Posterior cingulate gyrus (tissue), 11 donors: ENCODE results near the gene MUC21.

ENCODE experiments used
- DNase-seq, 10 donors: peaks; one replicate each; pipeline versions ENCODE4 v3.0.0 to v3.0.0-alpha.2; 2020 to 2021; ENCODE audit warnings: mixed read lengths in 3 of 10
- intact Hi-C: fragments of 100-400 bp; cut with DNase I; formaldehyde crosslinking; loops from one replicate; pipeline ENCODE4 v1.15.1; 2023

MUC21 gene

DNA sequence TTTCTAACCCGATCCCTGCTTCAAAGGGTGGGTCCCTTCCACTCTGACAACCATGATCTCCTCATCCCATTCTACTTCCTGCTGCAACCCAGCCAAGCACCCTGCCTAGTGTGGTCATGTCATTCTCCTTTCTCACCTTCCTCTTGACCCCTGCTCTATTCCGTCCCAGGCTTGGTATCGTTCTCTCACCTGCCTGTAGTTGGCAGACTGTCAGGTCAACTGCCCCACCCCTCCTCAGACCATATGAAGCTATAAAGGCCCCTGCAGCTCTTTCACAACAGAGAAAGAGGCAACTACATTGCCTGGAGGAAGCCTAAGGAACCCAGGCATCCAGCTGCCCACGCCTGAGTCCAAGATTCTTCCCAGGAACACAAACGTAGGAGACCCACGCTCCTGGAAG lies at the start of gene MUC21:
Gene MUC21, plus strand, starts transcription at position 280 of the 400 bp plus-strand sequence. CDS start 241 bp downstream, outside the sequence.
- no peak for DNase-seq
- intact Hi-C loops, result no loop called here

DNA sequence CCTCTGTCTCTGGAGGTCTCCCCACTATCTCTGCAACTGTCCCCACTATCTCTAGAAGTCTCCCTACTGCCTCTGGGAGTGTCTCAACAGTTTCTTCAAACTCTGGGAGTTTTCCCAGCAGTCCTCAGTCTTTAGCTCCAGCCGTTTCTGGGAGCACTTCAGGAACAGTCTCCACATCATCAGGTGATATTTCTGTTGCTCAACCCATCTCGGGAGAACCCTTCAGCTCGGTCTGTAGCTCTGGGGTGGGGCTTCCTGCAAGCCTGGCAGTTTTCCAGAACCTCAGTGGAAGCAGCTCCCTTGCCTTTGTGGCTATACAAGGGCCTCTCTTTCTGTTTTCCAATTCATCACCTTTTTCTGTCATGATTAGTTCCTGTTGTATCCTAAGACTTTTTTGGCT lies 48.5 kb upstream of the MUC21 start:
- DNase-seq, result peak in 1 of 10 donors; percentile 28
- intact Hi-C loops, result no loop called here

DNA sequence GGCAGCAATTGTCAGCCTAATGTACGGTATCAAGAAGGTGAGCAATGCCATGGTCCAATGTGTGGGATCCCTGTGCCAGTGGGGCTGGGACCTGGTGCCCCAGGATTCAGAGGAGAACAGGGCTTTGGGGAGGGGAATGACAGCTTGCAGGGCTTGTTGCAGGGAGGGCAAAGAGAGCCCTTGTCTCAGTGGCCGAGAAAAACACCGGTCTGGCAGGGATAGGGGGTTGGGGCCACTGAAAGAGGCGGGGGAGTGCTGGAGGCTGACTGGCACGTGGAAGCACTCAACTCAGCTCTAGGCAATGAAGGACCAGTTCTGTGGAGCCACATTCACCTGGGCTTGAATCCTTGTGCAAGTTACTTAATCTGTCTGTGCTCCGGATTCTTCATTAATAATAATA lies 46.3 kb upstream of the MUC21 start:
- intact Hi-C loops, result no loop called here
- no peak for DNase-seq

DNA sequence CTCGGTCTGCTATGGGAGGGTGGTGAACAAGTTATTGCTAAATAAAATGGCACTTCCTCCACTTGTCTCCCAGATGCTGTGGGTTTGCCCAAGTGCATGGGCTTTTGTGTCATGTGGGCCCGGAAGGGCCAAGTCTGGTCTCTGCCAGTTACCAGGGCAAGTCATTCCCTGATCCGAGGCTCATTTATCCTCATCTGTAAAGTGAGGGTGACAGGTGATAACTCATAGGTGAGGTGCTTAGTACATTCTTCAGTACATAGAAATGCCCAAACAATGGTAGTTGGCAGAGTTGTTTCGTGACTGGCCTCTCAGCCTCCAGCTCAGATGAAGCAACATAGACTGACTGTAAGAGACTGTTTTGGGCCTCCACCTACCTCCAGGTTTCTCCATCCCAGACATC lies 44.8 kb upstream of the MUC21 start:
- intact Hi-C loops, result no loop called here
- peak in 1 of 10 donors; percentile 42 for DNase-seq

DNA sequence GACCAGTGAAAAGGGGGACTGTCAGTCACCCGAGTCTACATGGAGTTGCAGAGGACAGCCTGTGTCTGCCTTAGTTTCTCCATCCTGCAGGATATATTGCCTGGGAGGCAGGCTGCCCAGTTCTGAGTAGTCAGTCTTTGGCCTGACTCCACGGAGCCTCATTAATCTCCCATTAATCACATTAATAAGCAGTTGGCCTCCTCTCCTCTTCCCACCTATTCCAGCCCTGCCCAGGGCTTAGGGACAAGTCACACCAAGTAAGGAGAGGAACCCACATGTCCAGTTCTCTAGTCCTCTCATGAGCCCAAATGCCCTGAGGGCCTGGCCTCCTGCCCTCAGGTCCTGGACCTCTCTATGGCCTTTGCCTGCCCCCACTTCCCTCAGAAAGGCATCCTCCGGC lies 44.0 kb upstream of the MUC21 start:
- peak in 1 of 10 donors; percentile 45 for DNase-seq
- intact Hi-C loops, result no loop called here

DNA sequence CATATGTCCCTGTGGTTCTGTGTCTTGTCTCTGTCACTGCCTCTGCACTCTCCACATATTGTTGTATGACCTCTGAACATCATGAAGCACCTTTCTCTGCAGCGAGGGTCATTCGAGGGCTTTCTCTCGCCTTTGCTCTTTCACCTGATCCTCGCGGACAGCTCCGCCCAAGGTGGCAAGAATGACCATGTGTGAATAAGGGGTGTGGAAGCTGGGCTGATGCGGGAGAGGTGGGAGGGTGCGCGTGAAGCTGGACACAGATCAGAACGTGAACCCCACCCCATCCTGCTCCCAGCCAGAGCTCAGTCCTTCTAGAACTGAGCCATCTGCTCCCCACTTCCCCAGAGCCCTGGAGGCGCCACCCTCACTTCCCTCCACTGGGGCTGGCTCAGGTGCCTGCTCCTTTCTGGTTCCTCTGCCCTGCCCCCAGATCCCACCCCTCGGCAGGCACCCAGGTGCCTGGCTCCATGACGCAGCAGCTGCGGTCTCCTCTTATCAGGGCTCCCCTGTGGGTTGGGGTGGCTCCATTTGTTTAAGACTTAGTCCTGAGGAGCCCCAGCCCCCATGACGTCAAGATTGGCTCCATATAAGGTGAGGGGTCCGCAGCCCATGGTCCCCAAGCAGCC lies 43.0 kb upstream of the MUC21 start, which contains the start of gene MUCL3:
Gene MUCL3, plus strand, starts transcription at position 613 of the 626 bp plus-strand sequence. CDS start 27 bp downstream, outside the sequence.
- intact Hi-C loops, result no loop called here
- peak in 1 of 10 donors; percentile 68 for DNase-seq

DNA sequence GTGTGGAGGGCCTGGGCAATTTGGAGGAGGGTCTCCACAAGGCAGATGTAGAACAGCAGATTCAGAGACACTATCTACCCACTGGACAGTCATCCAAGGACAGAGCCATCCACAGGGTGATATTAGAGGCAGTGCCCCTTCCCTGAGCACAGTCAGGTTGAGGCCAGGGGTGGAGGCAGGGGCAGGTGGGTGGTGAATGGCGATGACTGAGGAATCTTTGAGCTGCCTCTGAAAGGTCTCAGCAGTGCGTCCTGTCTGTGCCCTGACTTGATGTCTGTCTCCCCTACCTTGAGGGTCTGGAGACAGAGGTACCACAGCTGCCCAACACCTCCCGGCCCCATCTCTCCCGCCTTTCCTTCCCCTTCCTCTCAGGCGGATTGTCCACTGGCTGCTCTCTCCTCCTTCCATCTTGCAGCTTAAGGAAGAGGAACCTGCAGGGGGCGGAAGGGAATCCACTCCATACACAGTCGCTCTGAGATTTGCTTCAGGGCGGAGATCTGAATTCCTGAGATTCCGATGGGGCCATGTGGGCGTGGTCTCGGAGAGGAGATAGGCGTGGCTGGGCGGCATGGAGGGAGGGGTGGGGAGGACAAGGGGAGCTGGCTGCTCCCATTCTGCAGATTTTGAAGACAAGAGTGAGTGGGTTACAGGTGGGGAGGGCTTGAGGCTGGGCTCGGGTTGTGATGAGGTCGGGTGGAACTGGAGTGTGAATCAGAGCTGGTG lies 41.0 kb upstream of the MUC21 start:
- intact Hi-C loops, result no loop called here
- DNase-seq, result peak in 1 of 10 donors; percentile 73

DNA sequence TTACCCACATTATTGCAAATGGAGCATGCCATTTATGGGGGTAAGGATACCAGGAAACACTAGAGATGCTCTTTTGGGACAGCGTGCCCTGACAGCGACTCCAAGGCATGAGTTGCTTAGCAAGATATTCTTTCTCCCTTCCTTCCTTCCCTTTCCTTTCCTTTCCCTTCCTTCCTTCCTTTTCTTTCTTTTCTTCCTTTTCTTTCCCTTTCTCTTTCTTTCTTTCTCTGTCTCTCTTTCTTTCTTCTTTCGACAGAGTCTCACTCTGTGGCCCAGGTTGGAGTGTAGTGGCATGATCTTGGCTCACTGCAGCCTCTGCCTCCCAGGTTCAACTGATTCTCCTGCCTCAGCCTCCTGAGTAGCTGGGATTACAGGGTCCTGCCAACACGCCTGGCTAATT lies 39.5 kb upstream of the MUC21 start:
- no peak for DNase-seq
- intact Hi-C loops, result no loop called here

DNA sequence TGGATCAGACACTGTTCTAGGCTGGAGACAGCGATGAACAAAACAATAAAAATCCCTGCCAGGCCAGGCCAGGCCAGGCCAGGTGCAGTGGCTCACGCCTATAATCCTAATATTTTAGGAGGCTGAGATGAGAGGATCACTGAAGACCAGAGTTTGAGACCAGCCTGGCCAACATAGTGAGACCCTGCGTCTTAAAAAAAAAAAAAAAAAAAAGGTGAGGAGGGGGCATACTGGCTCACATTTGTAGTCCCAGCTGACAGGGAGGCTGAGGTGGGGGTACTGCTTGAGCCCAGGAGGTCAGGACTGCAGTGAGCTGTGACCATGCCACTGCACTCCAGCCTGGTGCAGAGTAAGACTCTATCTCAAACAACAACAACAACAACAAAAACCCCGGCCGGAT lies 38.2 kb upstream of the MUC21 start:
- intact Hi-C loops, result no loop called here
- no peak for DNase-seq

DNA sequence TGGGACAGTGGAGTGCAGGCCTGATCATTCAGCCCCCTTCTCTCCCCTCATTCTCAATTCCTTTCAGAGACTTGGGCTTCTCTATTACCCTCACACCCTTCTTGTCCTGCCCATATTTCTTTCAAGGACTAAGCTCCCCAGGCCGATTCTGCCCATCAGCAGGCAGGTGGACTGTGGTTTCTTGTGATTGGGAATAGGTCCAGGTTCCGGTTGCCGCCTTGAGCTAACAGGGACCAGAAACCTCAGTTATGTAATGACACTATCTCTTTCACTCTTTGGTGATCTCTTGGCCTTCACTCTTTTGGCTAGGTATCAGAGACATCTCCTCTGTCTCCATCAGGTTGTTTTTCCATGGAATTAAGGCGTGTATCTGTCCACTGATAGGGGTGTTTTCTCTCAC lies 36.3 kb upstream of the MUC21 start:
- no peak for DNase-seq
- intact Hi-C loops, result no loop called here

DNA sequence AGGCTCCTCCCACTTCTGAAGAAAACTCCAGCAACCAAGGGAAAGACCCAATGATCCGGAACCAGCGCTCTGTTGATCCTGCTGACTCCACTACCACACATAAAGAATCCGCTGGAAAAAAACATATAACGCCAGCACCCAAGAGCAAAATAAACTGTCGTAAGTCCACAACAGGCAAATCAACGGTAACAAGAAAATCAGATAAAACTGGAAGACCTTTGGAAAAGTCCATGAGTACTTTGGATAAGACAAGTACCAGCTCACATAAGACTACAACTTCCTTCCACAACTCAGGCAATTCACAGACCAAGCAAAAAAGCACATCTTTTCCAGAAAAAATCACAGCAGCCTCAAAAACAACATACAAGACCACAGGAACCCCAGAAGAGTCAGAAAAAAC lies 34.7 kb upstream of the MUC21 start:
- intact Hi-C loops, result no loop called here

DNA sequence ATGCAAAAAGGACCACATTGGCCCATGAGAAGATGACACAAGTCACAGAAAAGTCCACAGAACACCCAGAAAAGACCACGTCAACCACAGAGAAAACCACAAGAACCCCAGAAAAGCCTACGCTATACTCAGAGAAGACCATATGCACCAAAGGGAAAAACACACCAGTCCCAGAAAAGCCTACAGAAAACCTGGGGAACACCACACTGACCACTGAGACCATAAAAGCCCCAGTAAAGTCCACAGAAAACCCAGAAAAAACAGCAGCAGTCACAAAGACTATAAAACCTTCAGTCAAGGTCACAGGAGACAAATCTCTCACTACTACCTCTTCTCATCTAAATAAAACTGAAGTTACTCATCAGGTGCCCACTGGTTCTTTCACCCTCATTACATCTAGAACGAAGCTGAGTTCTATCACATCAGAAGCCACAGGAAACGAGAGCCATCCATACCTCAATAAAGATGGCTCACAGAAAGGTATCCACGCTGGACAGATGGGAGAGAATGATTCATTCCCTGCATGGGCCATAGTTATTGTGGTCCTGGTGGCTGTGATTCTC lies 31.5 kb upstream of the MUC21 start:
- intact Hi-C loops, result no loop called here
- peak in 1 of 10 donors; percentile 6 for DNase-seq

More for the DNA sequence above, 34.7 kb upstream of the MUC21 start:
- no peak for DNase-seq

DNA sequence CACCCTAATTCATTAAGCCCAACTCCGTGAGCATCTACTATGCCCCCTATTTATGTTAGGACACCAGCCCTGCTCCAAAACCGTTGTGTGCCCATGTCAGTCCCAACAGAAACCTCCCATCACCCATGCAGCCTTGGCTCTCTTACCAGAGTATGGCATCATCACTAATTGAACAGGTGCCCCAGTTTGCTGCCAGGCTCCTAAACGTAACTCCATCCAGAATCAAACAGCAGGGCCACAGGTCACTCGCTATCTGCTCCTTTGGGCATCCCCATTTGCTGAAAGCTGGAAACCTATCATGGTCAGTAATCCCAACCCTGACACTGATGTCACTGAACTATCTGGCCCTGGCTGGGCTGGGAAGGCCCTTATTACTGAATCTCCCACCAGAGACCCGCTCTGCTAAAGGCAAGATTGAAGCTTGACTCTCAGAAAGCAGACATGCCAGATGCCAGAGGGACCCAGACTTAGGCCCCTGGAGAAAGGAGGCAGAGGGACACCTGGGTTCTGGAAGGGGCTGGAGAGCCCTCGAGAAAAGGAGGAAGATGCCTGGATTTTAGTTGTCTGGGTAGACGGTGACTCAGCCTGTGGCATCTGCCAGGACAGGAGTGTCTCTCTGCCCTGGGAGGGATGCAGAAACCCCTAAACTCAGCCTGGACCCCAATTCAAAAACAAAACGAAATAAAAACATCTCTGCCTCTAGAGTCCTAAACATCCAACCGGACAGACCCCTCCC lies 28.7 kb upstream of the MUC21 start:
- peak in 1 of 10 donors; percentile 28 for DNase-seq
- intact Hi-C loops, result no loop called here

DNA sequence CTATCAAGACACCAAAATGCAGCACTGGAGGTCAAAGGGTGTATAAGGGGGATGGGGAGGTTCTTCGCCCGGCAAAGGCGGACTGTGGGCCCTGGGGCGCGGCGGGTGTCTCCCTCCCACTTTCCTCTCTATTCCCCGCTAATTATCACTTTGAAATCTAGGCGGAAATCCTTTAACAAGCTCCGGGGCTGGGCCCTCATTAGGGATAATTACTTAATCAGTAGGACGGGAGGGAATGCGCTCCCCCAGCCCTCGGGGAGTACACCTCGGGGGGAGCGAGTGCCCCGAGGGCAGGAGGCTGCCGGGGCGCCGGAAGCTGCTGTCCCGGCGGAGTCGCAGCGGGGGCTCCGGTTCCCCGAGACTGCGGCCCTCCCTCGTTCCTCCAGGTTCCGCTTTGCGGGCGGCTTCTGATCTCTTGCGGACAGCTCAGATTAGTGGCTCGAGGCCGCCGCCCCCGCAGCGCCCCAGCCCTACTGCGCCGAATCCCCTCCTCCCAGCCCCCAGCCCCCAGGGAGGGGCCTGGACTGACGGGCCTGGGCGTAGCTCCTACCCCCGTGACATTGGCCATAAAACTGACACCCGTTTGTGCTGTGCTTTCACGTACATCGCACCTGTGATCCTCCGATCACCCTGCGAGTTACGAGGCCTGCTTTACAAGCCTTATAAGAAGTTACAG lies 28.0 kb upstream of the MUC21 start:
- intact Hi-C loops, result no loop called here
- peak in 7 of 10 donors; percentile 17 to 85 (median 48) for DNase-seq

DNA sequence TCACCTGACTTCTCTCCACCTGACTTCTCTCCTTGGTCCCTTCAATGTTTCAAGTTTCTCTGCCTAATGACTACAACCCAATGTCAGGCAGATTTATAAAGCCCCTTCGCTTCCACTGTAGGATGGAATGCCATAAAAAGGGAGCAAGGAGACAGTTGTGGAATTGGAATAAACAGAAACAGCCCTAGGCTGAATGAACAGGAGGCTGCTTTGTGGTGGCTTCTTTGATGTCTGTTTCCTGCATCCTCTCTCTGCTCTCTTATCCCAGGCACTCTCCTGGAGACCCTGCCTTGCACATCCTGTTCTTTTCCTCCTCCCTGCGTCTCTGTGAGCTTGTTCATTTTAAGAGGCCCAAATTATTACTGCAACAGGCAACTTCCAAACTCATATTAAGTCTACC lies 25.8 kb upstream of the MUC21 start:
- intact Hi-C loops, result no loop called here
- DNase-seq, result no peak

DNA sequence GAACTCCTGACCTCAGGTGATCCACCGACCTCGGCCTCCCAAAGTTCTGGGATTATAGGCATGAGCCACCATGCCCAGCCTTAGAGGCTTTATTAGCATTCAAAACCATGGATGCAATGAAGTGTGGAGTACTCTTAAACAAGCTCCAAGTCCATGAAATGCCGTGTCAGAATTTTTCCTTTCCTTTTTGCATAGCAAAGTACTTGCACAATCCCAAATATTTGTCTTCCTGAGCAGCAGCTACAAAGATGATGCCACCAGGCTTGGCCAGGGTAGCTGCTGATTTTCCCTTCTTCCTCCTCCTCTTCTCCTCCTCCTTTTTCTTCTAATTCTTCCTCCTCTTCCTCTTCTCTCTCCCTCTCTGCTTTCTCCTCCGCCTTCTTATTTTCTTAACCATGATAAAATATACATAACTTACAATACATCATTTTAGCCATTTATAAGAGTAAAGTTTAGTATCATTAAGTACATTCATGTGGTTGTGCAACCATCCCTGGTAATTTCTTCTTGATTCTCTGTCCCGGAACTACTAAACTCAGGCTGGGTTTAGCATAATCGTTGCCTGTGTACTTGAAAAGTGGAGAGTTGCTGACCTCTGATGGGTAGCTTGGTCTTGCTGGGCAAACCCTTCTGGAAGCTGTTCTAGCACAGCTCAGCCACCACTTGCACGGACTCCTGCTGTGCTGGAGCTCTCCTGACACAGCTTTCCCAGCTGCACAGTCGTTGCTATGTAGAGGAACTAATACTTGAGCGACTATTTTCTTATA lies 22.4 kb upstream of the MUC21 start:
- DNase-seq, result no peak
- intact Hi-C loops, result no loop called here

DNA sequence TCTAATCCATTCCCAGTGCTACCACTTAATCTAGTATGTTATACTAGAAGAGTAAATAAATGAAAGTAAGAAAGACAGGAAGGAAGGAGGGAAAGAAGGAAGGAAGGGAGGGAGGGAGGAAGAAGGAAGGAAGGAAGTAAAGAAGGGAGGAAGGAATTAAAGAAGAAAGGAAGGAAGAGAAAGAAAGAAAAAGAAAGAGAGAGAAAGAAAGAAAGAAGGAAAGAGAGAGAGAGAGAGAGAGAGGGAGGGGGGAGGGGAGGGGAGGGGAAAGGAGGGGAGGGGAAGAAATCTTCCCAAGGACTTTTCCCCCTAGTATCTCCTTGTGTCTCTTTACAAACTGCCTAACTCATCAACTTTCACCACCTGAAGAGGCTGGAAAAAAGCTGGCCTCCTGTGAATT lies 20.8 kb upstream of the MUC21 start:
- no peak for DNase-seq
- intact Hi-C loops, result no loop called here

DNA sequence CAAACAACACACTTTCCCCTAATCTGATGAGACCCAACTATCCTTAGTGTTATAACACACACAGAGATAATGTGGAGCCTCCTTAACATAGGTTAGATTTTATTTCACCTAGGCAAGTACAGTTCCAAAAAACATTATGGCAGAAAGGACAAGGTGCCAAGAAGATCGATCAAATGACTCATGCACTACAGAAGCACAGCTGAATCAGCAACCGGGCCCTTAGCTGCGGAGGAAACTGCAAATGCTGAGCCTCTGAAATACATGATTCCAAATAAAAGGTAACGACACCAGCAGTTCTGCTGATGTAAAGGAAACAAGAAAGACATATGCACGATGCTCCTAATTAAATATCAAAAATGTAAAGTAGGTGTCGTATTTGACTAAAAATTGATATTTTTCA lies 19.9 kb upstream of the MUC21 start:
- no peak for DNase-seq
- intact Hi-C loops, result no loop called here

DNA sequence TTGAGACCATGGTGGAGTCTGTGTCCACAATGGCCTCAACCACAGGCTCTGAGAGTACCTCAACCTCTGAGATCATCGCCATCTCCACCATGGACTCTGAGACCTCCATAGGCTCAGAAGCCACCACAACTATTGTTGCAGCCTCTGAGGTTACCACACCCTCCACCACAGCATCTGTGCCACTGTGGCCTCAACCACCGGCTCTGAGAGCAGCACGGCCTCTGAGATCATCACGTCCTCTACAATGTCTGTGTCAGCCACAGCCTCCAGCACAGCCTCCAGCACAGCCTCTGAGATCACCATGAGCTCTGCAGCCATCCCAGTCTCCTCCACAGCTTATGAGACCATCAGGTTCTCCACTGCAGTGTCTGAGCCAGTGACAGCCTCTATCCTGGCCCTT lies 19.4 kb upstream of the MUC21 start:
- DNase-seq, result no peak
- intact Hi-C loops, result no loop called here

DNA sequence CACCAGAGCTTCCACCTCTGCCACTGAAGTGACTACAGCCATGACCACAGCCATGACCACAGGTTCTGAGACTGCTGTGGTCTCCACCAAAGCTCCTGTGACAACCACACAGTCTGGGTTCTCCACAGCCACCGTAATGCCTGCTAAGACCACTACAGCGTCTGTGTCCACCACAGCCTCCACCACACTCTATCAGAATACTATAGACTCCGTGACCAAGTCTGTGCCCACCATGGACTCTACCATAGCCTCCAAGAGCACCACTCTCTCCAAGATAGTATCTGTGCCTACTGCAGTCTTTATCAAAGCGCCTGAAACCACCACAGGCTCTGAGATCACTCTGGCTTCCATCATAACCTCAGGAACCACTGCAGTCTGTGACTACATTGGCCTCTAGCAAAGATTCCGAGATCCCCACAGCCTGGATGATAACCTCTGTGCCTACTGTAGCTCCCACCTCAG lies 18.3 kb upstream of the MUC21 start:
- intact Hi-C loops, result no loop called here
- DNase-seq, result no peak
